GM04504 (cell line): ENCODE measurements around the gene PSTPIP2.
"Not testable (repeated sequence)": the region's sequence is repeated elsewhere in the genome, so short reads cannot be mapped to it uniquely, and the experiment has no call there.

ENCODE experiments used
- DNase-seq: peaks from one replicate; pipeline ENCODE4 v3.0.0-alpha.2; 2012; ENCODE audit warnings: low read depth

Gene PSTPIP2

DNA sequence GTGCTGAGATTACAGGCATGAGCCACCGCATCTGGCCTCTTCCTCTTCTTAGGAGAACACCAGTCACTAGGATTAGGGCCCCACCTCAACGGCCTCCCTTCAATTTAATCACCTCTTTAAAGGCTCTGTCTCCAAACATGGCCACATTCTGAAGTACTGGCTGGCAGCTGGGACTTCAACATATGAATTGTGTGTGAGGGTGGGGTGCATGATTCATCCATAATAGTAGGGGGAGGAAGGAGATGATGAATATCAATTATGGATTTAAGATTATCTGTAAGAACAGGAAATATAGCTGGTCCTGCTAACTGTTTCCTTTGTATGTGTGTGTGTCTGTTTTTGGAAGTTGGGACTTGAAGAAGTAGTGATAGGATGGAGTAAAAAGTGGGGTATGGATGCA is 90.2 kb downstream of the PSTPIP2 start:
- DNase-seq = no peak

DNA sequence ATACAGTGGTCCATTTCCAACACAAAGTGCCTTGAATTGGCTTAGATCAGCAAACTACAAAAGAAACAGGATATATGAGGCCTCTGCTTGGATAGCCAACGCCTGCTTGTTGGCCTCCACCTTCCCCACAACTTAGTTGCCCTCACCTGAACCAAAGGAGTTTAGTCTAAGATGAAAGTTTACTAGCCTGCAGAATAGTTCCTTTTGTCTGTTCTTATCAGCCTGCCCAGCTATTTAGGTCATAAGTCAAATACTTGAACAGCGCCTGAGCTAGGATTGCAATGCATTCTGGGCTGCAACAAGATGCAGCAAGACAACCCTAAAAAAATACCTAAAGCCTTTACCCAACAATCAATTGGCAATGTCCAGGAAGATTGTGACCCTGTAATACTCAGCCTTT is 91.8 kb downstream of the PSTPIP2 start:
- DNase-seq = no peak

- DNase-seq = no peak
Observed at GRCh38 chr18:45978084-45978483, 94.0 kb downstream of the PSTPIP2 start.

GRCh38 chr18:45976974-45977373 is 95.1 kb downstream of the PSTPIP2 start:
- no peak for DNase-seq

- no peak for DNase-seq
Observed at GRCh38 chr18:45976566-45976965, 95.5 kb downstream of the PSTPIP2 start.

DNA sequence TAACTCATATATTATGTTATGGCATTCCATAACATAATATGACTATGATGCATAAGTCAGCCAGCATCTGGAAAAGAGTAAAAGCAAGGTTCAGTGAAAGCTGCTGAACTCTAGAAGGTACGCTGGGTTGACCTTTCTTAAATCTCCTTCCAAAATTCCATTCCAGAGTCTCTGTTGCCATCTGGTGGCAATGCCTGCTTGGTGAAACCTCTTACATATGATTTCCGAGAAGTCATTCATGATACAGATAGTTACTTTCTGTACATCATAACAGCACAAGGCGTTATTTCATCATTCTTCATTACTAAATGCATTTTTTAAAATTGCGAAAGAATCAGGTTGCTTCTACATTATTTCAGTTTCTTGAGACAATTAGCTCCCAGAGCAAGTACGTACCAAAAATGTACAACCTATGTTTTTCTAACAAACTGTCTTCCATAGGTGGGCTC is 97.9 kb downstream of the PSTPIP2 start:
- no peak for DNase-seq

DNA sequence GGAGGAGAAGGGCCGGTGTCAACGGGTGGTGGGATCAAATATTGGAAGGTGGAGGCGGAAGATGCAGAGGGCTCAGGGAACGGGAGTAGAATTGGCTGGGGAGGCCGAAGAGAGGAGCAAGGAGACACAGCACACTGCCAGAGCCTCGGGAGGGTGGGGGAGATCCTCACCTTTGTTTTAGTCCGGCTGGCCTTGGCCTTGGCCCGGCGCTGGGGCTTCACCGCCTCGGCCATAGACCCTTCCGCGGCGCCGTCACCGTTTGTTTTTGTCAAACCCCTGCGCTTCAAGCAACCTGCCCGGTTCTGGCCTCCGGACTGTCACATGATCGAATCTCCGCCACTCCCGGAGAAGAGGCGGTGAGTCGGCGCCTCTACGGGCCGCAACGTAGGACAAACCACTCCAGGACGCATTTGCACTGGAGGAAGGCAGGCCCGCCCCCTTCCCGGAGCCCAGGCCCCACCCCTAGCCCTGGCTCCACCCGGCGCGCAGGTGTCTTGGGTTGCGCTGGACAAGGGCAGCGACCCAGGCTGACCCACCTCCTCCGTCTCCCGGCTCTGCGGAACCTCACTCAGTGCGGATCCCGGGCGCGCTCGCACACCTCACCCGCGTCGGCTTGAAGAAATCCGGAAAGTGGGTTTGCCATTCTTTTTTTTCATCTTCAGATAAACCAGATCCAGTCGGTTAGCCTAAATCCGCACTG is 104.9 kb downstream of the PSTPIP2 start, which contains the start of gene EPG5:
TSS of gene EPG5 (minus strand) at position 323 of the 700 bp plus-strand sequence. CDS start at position 233, 90 bp downstream.
- peak; percentile 88 for DNase-seq

DNA sequence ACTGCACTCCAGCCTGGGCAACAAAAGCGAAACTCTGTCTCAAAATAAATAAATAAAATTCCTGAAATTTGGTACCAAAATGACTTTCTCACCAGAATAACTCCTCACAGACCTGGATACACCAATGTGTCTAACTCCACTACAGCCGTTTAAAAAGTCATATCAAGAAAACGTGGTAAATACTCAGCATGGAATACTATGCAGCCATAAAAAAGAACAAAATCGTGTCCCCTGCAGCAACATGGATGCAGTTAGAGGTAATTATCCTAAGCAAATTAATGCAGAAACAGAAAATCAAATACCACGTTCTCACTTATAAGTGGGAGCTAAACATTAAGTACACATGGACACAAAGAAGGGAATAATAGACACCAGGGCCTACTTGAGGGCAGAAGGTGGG is 107.1 kb downstream of the PSTPIP2 start:
- DNase-seq = not testable (repeated sequence)

DNA sequence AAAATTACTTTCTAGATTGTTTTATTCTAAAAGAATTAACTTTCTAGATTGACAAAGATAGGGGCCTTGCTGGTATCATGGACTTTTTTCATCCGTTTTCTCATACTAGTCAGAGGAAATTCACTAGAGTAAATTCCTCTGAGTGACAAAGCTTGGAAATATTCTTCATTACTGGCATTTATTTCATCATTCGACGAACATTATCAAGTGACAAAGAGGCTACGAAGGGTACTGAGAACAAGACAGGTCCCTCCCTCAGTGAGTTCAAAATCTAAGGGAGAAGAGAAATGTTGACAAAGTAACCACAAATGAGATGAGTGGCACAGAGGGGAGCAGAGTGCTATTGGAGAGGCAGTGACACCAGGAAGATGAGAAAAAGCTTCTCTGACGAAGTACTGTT is 109.2 kb downstream of the PSTPIP2 start:
- no peak for DNase-seq

DNA sequence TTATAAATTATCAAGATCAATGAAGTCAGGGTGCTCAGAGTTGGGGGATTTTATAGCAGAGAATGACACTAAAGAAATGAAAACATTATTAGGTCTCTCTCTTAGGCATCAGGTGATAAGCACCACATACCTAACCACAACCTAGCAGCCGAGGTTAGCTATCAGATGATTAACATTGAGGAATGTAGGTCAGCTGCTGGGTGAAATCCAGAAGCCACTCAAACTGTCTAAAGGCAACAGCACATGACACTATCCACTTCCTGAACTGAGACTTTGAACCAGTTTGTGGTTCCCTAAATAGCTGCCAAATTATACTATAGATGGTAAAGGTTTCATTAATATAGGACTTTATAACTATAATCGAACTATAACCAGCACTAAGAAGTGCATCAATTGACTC is 109.6 kb downstream of the PSTPIP2 start:
- no peak for DNase-seq

DNA sequence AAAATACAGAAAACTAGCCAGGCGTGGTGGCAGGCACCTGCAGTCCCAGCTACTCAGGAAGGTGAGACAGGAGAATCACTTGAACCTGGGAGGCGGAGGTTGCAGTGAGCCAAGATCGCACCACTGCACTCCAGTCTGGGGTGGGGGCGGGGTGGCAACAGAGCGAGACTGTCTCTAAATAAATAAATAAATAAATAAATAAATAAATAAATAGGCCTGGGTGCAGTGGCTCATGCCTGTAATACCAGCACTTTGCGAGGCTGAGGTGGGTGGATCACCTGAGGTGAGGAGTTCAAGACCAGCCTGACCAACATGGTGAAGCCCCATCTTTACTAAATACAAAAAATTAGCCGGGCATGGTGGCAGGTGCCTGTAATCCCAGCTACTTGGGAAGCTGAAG is 112.6 kb downstream of the PSTPIP2 start:
- not testable (repeated sequence) for DNase-seq

DNA sequence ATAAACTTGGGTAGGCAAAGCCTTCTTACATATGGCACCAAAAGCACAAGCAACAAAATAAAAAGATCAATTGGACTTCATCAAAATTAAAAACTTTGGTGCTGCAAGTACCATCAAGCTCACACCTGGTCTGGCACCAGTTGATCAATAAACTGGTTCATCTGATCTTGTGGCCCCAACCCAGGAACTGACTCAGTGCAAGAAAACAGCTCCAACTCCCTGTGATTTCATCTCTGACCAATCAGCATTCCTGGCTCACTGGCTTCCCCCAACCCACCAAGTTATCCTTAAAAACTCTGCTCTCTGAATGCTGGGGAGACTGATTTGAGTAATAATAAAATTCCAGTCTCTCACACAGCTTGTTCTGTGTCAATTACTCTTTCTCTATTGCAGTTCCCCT is 113.3 kb downstream of the PSTPIP2 start:
- DNase-seq = no peak

DNA sequence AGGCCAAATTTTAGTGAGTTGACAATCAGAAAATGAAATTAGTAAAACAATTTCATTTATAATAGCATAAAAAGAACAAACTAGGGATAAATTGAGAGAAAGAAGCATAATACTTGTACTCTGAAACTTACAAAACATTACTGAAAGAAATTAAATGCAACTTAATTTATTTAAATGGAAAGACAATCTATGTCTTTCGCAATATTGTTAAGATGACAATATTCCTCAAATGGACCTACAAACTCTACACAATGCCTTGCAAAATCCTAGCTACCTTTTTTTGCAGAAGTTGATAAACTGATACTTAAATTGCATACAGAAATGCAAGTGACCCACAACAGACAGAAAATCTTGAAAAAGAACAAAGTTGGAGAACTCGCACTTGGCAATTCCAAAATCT is 114.0 kb downstream of the PSTPIP2 start:
- no peak for DNase-seq

DNA sequence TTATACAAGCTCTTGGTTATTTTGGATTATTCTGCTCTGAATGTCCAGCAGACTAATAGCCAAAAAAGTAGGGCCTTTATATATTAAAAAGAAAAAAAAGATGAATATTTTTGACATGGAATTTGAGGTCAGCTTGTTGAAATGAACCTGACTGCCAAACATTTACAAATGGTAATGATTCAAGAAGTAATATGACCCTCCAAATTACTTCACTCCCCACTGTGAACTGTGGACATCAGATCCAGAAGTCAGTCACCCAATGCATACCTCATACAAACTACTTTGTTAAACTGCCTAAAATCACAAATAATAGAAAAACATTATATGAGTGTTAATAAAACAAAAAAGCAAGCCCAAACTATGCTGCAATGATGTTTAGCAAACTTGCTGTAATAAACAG is 115.0 kb downstream of the PSTPIP2 start:
- DNase-seq = no peak

- peak; percentile 71 for DNase-seq
Observed at GRCh38 chr18:45954070-45954934, 117.8 kb downstream of the PSTPIP2 start.

DNA sequence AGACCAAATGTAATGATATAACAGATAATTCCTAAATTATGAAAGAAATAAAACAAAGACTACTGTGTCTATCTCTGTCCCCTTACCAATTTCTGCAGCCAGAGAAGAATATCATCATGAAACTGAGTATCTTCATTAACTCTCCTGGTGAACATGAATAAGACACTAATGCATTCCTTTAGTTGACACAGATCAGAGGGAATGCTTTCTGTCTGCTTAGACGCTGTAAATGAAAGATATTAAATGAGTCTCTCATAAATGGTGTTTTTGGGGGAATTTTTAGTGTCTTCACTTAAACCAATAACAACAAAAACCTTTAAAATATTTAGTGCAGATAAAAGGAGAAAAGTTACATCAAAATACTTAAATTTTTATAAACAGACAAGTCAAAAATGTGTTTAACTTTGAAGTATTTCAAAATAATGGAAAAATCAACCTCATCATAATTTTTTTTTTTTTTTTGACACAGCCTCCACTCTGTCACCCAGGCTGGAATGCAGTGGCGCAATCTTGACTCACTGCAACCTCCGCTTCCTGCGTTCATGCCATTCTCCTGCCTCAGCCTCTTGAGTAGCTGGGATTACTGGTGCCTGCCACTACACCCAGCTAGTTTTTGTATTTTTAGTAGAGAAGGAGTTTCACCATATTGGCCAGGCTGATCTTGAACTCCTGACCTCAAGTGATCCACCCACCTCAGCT is 120.9 kb downstream of the PSTPIP2 start:
- peak; percentile 66 for DNase-seq

- no peak for DNase-seq
Observed at GRCh38 chr18:45945669-45946068, 126.4 kb downstream of the PSTPIP2 start.

DNA sequence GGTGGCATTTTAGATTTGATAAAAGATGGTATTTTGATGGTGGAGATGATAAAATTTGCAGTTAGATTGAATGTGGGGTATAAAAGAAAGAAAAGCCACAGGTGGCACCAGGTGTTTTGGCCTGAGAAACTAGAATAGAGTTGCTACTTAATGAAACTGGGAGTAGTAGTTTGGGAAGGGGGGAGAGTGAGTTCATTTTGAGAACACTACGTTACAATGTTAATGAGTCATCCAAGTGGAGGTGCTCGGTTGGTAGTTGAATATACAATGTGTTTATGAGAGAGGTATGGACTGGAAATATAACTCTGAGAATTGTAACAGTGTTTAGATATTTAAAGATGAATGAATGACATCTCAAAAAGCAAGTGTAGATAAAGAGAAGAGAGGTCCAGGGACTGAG is 131.3 kb downstream of the PSTPIP2 start:
- DNase-seq = no peak

DNA sequence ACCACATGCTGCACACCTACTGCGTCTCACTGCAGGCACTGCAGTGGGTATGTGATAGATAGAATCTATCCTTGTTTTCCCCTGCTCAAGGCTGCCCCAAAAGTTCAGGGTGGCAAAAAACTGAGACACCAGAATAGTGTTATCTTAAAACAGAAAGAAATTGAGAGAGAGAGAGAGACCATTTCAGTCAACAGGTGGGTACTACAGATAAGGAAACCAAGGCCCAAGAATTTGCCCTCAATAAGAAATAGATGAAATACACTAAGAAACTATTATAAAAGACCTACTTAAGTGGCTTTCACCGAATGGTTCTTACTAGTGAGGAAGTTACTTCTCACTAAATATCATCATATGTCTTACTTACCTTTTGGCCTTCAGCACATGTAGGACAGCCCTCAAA is 132.8 kb downstream of the PSTPIP2 start:
- no peak for DNase-seq

DNA sequence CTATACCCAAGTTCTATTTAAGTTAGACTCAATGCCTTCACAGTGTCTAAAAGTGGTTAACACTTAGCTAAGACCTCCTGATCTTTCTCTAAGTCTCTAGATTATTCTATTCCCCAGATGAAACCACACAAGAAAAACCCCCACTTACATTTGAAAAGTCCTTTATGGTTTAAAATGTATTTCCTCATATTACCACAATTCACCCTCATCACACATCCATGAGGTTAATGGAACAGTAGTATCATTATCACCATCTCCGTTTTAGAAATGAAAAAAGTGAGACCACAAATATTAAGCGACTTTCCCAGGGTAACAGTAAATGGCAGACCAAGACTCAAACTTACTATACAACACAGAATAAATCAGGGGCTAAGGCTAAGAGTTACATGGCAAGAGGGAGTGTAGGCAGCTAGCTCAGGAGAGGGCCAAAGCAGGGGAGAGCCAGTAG is 133.5 kb downstream of the PSTPIP2 start:
- DNase-seq = no peak

GRCh38 chr18:45935591-45936335 is 136.3 kb downstream of the PSTPIP2 start:
- no peak for DNase-seq
